ENCODE results near the gene SPP2. TPM values are rescaled to one million over a fixed set of nuclear protein-coding genes. Genes with fewer than 3 reads are reported as not detected.

SPP2 gene
- total RNA-seq, 1 donor from 2014 or later, result not detected

GRCh38 chr2:234006501-234006900 is 44.0 kb upstream of the SPP2 start:
- H3K4me1 Mint-ChIP-seq, result peaks cover 6% of the 10 kb centered on the region
- DNase-seq (ENCODE audit: low spot score in 2 of 2, unreplicated experiment in 2 of 2), result no peak
- peaks cover 41% of the 10 kb centered on the region for H3K27me3 Mint-ChIP-seq (ENCODE audit: low read depth)
- no peak overlapping the region for H3K27ac Mint-ChIP-seq
- no peaks in the 10 kb centered on the region for H3K36me3 Mint-ChIP-seq
- H3K4me3 Mint-ChIP-seq, result no peak overlapping the region
- peaks cover 4% of the 10 kb centered on the region for H3K9me3 Mint-ChIP-seq
- TF ChIP-seq, protein P1, sequence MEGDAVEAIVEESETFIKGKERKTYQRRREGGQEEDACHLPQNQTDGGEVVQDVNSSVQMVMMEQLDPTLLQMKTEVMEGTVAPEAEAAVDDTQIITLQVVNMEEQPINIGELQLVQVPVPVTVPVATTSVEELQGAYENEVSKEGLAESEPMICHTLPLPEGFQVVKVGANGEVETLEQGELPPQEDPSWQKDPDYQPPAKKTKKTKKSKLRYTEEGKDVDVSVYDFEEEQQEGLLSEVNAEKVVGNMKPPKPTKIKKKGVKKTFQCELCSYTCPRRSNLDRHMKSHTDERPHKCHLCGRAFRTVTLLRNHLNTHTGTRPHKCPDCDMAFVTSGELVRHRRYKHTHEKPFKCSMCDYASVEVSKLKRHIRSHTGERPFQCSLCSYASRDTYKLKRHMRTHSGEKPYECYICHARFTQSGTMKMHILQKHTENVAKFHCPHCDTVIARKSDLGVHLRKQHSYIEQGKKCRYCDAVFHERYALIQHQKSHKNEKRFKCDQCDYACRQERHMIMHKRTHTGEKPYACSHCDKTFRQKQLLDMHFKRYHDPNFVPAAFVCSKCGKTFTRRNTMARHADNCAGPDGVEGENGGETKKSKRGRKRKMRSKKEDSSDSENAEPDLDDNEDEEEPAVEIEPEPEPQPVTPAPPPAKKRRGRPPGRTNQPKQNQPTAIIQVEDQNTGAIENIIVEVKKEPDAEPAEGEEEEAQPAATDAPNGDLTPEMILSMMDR (IDR thresholded peaks at IDR 0.05; ENCODE audit: unreplicated experiment), result no peak

- no peaks in the 10 kb centered on the region for H3K36me3 Mint-ChIP-seq
- no peak overlapping the region for H3K27ac Mint-ChIP-seq
- TF ChIP-seq, protein P1 (IDR thresholded peaks at IDR 0.05; ENCODE audit: unreplicated experiment), result no peak
- H3K27me3 Mint-ChIP-seq (ENCODE audit: low read depth), result peaks cover 23% of the 10 kb centered on the region
- H3K9me3 Mint-ChIP-seq, result peaks cover 12% of the 10 kb centered on the region
- peaks cover 8% of the 10 kb centered on the region for H3K4me1 Mint-ChIP-seq
- no peak overlapping the region for H3K4me3 Mint-ChIP-seq
- no peak for DNase-seq (ENCODE audit: low spot score in 2 of 2, unreplicated experiment in 2 of 2)
These were observed 36.1 kb upstream of the SPP2 start for GRCh38 chr2:234014427-234014826.

DNA sequence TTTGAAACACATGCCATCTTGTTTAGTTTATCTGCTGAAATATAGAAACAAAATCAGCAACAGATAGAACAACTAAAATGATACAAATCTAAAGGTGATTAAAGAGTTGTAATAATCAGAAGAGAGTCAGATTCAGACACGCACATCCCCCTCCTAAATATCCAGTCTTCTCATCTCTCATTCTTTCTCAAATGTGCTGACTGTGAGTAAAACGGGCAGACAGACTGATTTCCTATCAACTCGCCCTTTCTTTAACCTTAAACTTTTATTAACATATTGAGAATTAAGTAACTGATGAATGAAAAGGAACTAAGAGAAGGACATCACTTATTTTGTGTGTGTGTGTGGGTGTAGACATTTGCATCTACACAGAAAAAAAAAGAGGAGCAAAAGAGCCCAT is 34.6 kb upstream of the SPP2 start:
- no peak overlapping the region for H3K27ac Mint-ChIP-seq
- H3K4me3 Mint-ChIP-seq, result no peak overlapping the region
- H3K27me3 Mint-ChIP-seq (ENCODE audit: low read depth), result peaks cover 16% of the 10 kb centered on the region
- no peaks in the 10 kb centered on the region for H3K36me3 Mint-ChIP-seq
- peaks cover 10% of the 10 kb centered on the region for H3K9me3 Mint-ChIP-seq
- no peak for DNase-seq (ENCODE audit: low spot score in 2 of 2, unreplicated experiment in 2 of 2)
- H3K4me1 Mint-ChIP-seq, result peaks cover 8% of the 10 kb centered on the region
- TF ChIP-seq, protein P1 (IDR thresholded peaks at IDR 0.05; ENCODE audit: unreplicated experiment), result no peak

DNA sequence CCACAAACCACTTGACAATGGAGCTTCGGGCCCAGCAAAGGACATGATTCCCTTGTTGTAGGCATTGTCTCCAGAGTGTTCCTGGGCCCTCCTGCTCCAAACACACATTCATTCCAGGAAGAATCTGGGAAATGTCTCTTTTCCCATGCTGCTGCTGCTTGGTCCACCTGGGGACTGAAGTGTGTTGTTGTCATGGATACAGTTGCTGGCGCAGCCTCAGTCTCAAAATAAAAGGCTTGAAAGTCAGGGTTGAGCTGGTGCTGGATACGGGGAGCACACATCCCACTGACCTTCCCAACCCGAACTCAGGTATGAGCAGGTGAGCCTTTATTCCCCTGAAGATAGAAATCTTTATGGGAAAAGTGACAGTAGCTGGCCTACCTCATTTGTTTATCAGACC is 30.6 kb upstream of the SPP2 start:
- H3K27me3 Mint-ChIP-seq (ENCODE audit: low read depth), result peaks cover 13% of the 10 kb centered on the region
- H3K36me3 Mint-ChIP-seq, result no peaks in the 10 kb centered on the region
- no peak overlapping the region for H3K27ac Mint-ChIP-seq
- H3K4me1 Mint-ChIP-seq, result peaks cover 9% of the 10 kb centered on the region
- no peak for DNase-seq (ENCODE audit: low spot score in 2 of 2, unreplicated experiment in 2 of 2)
- TF ChIP-seq, protein P1 (IDR thresholded peaks at IDR 0.05; ENCODE audit: unreplicated experiment), result no peak
- no peak overlapping the region for H3K4me3 Mint-ChIP-seq
- peaks cover 17% of the 10 kb centered on the region for H3K9me3 Mint-ChIP-seq

DNA sequence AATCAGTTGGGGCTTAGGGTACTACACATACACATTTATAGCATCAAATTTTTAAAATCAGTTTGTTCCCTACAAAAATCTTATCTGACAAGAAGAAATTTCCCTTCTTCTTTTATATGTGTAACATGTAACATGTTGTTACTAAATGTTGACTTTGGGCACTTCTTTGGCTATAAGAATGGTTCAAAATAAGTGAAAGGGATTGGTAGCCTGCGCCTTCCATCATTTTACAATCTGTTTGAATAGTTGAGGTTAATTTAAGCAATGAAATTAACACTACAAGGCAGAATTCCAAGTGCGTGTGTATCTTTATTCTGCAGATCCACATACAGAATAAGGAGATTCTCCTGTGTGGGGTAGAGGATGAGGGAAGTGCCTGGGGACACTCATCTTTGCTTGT is 30.2 kb upstream of the SPP2 start:
- Mint-ChIP-seq H3K27ac (no peak overlapping the region), H3K4me3 (no peak overlapping the region), H3K27me3 (ENCODE audit: low read depth) (peaks cover 12% of the 10 kb centered on the region), H3K36me3 (no peaks in the 10 kb centered on the region), H3K4me1 (peaks cover 13% of the 10 kb centered on the region), H3K9me3 (peaks cover 17% of the 10 kb centered on the region)
- TF ChIP-seq, protein P1 (IDR thresholded peaks at IDR 0.05; ENCODE audit: unreplicated experiment), result no peak
- DNase-seq (ENCODE audit: low spot score in 2 of 2, unreplicated experiment in 2 of 2), result no peak

- no peaks in the 10 kb centered on the region for H3K36me3 Mint-ChIP-seq
- no peak overlapping the region for H3K4me3 Mint-ChIP-seq
- H3K27ac Mint-ChIP-seq, result no peak overlapping the region
- peaks cover 12% of the 10 kb centered on the region for H3K9me3 Mint-ChIP-seq
- TF ChIP-seq, protein P1 (IDR thresholded peaks at IDR 0.05; ENCODE audit: unreplicated experiment), result no peak
- DNase-seq (ENCODE audit: low spot score in 2 of 2, unreplicated experiment in 2 of 2), result no peak
- H3K4me1 Mint-ChIP-seq, result peaks cover 26% of the 10 kb centered on the region
- peaks cover 5% of the 10 kb centered on the region for H3K27me3 Mint-ChIP-seq (ENCODE audit: low read depth)
These were observed 28.1 kb upstream of the SPP2 start for GRCh38 chr2:234022424-234022823.
